Amniotic stem cell (primary cell): ENCODE results near the gene ORC6.

Experiments
- DNase-seq: peaks from one replicate; lab custom pipeline; 2025; lab: John Stamatoyannopoulos, UW

The ORC6 gene

DNA sequence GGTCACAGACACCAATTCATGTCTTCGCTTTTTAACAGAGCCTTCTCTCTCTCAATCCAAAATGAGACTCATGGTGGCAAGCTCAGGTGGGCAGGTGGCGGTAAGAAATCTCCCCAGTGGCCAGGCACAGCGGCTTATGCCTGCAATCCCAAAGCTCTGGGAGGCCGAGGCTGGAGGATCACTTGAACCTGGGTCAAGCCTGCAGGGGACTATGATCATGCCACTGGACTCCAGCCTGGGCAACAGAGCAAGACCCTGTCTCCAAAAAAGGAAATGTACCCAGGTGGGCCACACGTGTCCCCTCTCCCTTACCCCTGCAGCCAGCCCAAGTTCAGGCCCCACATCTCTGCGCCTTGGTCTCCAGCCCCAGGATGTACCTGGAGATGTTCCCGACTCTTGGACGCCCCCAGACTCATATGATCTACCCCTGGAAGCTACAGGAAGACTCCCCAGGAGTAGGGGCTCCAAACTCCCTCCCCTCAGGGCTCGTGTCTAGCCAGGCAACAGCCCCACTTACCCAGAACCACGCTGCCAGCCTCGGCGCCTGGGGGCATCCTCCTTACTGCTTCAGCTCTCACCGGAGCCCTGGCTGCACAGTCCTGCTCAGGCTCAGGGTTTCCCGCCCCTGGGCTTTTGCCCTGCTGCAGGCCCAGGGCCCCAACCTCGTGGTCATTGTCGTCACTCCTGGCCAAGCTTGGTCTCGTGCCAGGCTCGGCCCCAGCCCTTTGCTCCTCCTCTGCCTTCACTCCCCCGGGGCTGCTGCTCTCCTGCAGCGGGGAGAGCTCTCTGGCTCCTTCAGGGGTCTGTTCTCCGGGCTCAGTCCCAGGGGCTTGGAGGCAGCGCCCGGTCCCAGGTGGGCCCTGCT, 42.5 kb downstream of the ORC6 start:
- no peak for DNase-seq

DNA sequence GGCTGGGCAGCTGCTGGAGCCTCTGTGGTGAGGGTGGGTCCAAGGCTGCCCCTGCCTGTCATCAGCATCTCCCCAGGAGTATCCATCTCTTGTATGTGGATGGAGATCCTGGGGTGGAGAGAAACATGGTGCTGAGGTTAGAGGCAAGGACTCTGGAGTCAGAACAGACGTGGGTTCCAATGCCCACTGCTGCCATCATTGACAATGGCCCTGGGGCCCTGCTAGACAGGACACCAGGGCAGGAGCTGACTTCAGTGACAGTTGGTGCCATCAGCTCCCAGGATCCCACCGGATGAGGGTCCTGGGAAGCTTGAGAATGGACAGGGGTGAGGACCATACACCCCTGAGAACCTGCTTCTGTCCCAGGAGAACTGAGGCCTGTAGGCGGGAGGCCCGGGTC, 43.1 kb downstream of the ORC6 start:
- no peak for DNase-seq

DNA sequence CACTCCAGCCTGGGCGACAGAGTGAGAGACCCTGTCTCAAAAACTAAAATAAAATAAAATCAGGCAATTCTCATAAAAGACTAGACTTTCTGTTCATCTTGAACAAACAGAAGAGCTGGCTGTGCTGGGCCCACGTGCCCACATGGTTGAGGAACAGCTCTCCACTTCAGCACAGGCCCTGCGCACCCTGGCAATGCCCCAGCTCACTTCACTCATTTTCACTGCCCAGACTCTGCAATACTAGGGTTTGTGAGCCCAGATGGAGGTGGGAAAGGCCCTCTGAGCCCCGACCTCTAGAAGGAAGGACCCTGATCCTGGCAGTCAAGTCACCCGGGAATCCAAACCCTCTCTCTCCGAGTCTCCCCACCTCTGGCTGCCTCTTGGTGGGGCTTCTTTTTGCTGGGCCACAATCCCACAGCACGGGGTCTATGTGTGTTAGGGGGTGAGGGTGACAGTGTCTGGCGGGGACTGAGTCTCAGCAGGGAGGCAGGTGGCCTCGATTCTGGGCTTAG, 43.9 kb downstream of the ORC6 start:
- no peak for DNase-seq

DNA sequence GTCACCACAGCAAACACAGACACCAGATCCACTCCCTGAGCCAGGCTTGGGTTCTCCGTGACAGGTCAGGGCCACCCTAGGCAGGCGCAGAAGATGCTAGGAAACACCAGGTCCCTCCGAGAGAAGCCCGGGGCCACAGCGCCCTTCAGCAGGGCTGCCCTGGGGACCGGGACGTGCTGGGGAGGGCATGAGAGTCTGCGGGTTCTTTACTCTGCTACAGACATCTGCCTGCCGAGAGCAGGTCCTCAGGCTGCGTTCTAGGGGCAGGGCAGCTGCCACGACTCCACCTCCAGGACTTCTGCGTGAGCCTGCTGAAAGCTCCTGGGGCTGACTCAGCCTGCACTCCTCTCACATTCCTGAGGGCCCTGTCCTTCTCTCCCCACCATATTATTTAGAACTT, 47.2 kb downstream of the ORC6 start:
- no peak for DNase-seq

DNA sequence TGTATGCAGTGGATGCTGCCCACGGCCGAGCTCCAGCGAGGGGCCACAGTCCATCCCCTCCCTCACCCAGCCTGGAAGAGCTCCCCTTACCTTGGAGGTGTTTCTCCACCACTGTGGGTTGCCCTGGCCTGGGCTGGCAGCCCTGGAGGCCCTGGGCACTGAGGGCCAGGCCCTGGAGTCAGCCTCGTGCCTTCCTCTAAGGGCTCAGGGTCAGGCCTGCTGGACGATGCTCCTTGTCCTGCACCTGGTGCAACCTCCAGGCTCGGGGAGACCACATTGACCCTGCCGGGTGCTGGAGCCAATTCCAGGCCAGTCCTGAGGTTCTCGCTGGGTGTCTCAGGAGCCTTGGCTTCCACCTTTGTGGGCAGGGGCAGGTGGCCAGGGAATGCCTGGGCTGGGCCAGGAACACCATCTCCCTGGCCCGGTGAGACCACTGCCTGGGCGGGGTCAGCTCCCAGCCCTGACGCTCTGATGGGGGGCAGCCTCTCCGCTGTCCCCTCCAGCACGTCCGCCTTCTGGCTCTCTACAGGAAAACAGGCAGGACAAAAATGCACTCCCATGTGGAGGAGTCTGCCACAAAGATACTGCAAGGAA, 48.3 kb downstream of the ORC6 start:
- no peak for DNase-seq

DNA sequence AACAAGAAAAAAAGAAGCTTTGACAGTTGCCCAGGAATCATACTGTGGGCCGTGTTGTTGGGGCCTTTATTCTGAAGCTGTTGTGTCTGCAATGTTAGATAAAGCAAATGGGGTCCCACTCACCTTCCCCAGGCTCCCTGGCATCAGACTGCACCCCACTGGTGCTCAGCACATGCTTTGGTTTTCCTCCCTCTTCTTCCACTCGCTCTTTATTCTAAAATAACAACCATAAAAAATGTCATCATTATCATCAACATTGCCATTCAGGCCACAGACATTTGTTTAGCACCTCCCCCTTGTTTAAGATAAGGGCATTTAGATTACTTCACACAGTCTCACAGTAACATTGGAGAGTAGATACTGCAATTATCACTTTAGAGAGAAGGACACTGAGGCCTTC, 50.5 kb downstream of the ORC6 start:
- no peak for DNase-seq

DNA sequence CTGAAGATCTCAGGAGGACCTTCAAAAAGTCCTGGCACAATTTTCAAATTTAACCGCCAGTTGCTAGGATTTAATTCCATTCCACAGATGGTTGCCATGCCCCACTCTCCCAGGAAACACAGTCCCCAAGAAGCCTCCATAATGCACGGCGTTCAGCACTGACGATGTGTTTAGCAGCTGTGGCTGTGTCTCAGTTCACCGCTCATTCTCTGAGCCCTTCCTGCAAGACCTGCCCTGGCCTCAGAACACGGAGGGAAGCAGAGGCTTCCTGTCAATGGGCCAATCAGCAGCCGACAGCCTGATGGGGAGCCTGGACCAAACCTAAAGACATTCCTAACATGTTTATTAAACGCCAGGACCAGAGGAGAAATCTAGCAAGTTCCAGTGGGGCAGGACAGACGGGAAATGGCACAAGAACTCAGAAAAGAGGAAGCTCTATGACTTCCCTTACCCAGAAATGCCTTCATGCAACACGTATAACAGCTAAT, 53.8 kb downstream of the ORC6 start:
- DNase-seq = no peak

DNA sequence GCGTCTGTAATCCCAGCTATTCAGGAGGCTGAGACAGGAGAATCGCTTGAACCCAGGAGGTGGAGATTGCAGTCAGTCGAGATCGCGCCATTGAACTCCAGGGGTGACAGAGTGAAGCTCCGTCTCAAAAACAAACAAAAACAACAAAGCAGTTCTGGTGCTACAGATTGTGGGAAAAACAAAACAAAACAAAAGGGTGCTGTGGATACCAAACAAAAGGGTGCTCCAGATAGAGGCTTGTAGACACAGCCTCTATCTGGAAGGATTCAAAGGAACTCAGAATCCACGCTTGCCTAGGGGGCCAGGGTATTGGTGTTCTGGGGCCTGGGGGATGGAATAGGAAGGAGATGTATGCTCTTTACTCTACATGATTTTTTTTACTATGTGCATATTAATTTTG, 56.2 kb downstream of the ORC6 start:
- DNase-seq = no peak

DNA sequence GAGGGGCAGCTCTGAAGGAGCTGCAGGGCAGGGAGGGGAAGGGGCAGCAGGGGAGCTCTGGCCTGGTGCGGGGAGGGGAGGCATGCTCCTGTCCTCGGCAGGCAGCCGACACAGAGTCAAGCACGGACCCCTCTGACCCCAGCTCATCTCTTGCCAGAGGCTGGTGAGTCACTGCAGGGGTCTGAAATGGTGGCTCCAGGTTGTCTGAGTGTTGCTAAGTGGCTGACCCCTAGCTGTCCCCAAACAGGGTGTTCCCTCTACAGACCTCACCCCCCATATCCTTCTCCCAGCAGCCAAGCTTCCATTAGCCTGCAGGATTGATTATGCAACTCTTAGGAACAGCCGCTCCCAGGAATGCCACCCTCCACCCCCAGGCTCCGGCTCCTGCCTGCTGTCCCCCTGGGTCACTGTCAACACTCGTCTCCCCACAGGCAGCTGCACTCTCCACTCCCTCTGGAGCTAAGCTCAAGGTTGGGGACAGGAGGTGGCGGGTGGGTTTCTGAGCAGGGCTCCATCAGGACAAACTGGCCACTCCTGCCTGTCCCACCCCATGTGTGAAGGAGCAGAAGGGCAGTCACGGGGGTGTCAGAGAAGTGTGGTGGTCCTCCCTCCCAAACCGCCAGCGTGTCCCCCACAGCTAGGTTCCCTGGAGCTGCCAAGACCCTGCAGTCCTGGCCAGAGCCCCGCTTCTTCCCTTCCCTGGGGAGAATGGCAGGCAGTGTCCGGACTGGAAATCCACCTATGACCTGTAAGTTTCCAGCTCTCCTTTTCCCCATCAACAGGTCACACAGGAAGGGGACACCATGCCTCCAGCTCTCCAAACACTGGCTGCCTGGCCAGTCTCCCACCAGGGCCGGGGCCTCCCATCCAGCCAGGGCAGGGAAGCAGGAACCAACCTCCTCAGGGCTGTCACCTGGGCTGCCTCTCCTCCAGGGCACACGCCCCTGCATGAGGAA, 57.6 kb downstream of the ORC6 start:
- no peak for DNase-seq
